Stimulated activated CD4-positive, alpha-beta T cell treated with anti-CD3 and anti-CD28 coated beads, Interleukin-1b, Interleukin-23, amount 100 ng/mL, for 48 hours (primary cell): ENCODE measurements around the gene FGF12.
"Not testable (repeated sequence)": the region's sequence is repeated elsewhere in the genome, so short reads cannot be mapped to it uniquely, and the experiment has no call there.

Source experiments
- DNase-seq: peaks from one replicate; pipeline ENCODE4 v3.0.0-alpha.2; 2020

Gene FGF12

DNA sequence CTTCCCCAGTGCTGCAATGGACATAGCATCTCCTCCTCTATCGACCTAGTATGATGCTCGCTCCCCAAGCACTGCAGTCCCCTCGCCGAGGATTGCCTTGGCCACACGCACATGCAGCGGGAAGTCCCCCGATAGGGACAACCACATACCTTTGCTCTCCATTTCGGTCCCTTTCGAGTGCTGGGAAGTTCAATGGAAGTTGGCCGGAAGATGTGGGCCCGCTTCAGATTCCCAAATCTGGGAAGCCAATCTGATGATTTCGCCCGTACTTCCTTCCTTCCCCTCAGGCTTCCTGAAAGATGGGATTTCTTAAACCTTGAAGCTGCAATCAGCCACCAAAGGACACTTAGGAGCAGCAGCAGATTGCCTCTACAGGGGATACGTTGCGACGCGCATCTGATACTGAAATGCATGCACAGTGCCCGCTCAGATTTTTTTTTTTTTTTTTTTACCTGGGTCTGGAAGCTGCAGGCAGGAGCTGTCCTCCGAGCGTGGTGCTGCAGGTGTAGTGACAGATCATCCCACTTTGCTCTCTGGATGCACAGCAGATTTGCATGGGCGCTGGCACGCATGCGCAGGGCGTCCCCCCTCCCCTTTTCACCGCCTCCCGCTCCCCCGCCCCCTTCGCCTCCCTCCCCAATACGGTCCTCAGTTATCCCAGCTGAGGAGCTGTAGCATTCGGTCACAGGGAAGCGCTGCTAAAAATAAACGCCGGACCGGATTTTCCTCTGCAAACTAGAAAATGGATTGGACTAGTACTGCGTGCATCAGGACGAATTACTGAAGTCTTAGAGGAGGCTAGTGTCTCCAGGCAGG is at the start of gene FGF12:
FGF12 (minus strand) TSS at position 510 of the 816 bp plus-strand sequence.
- peak; percentile 3 for DNase-seq

GRCh38 chr3:192774341-192774740 is 47.0 kb upstream of the FGF12 start:
- not testable (repeated sequence) for DNase-seq

DNA sequence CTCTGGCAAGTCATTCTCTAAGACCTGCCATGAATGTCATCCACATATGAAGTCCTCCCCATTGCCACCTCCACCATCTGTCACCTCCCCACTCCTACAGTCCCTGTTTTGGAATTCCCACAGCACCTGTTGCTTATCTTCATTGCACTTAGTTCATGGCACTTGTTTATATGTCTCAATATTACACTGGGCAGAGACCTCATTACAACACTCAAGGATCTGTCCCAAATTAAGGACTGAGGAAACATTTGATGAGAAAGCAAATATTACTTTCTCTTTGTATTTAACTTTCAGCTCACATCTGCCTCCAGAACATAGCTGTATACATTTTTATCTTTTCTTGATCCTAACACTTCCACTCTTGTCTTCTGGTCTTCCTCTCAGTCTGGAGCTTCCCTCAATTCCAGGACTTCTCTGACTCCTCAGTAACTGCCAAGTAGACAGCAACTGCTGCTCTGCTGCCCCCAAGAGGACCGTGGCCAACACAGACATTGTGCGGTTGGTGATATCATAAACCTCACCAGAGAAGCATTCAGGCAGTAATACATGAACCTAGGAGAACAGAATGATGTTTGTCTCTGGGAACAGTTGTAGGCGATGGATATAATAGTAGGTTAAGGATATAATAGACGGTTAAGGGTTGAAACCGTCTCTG is 45.0 kb upstream of the FGF12 start:
- no peak for DNase-seq

DNA sequence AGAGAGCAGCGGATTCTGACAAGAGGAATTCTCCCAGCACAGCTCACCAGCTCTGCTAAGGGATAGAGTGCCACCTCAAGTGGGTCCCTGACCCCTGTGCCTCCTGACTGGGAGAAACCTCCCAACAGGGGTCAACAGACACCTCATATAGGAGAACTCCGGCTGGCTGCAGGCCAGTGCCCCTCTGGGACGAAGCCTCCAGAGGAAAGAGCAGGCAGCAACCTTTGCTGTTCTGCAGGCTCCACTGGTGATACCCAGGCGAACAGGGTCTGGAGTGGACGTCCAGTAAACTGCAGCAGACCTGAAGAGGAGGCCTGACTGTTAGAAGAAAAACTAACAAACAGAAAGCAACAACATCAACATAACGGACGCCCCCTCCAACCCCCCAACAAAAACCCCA is 31.3 kb upstream of the FGF12 start:
- DNase-seq: no peak

DNA sequence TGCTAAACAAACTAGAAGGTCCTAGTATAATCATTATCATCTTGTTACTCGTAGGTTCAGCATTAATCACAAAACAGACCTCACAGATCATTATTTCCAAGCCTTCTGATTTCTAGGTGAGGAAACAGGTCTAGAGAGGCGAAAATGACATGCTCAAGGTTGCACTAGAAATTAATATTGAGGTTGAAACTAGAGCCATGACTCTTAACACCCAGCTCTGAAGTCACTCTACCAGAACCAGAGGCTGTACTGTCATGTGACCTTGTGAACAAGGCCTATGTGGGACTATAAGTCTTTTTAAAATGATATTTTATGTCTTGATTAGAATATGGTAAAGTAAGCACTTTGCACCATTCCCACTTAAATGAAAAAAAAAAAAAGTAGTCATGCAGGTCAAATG is 23.8 kb upstream of the FGF12 start:
- DNase-seq: no peak

GRCh38 chr3:192750201-192750600 is 22.9 kb upstream of the FGF12 start:
- DNase-seq: no peak

DNA sequence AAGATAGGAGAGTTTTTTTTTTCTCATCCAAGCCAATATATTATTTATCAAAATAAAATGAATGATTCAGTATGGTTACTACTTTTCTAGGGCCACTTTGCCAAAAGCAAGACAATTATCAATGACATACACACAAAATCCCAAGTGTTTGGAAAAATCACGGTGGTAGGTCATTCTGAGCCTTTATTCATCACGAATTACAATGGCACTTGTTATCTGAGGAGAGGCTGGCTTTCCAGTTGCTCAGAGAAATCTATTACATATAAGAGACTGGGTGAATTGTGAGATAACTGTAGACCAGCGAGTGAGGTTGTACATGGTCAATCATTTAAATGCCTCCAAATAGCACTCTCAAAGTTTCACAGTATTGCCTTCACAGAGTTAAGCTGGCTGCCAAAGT is 20.4 kb upstream of the FGF12 start:
- DNase-seq: no peak

- DNase-seq: no peak
Measured at GRCh38 chr3:192747145-192747544, 19.8 kb upstream of the FGF12 start.

DNA sequence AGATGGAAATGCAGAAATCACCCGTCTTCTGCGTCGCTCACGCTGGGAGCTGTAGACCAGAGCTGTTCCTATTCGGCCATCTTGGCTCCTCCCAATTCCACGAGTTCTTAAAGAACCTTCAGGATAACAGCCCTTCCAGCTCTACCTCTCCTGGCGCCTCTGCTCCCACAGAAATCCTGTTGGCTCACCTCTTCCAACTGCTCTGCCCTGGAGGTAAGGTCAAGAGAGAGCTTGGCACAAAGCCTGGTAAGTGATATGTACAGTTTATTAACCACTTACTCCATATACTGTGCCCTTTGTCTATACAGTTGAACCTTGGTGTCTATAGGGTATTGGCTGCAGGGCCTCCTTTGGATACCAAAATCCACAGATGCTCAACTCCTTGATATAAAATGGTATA is 17.8 kb upstream of the FGF12 start:
- DNase-seq: no peak

DNA sequence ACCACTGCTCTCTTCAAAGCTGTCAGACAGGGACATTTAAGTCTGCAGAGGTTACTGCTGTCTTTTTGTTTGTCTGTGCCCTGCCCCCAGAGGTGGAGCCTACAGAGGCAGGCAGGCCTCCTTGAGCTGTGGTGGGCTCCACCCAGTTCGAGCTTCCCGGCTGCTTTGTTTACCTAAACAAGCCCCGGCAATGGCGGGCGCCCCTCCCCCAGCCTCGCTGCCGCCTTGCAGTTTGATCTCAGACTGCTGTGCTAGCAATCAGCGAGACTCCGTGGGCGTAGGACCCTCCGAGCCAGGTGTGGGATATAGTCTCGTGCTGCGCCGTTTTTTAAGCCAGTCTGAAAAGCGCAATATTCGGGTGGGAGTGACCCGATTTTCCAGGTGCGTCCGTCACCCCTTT is 17.3 kb upstream of the FGF12 start:
- DNase-seq: not testable (repeated sequence)

GRCh38 chr3:192737506-192737905 is 10.2 kb upstream of the FGF12 start:
- DNase-seq: no peak

DNA sequence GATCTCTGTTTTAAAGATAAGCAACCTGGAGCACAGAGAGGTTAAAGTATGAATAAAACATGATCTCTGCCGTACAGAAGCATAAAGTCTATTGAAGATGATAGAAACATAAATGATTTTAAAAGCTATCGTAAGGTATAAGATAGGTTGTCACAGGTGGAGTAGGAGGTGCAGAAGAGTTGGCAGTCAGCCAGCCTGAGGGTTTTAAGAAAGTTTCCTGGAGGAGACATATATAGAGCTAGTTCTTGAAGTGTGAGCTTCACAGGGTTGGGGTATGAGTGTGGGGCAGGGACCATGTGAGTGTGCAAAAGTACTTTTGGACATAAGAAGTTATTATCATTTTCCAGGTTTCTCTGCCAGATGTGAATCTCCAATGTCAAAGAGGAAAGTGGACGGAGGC is 3.9 kb upstream of the FGF12 start:
- no peak for DNase-seq

- no peak for DNase-seq
Measured at GRCh38 chr3:192726385-192726784, 956 bp downstream of the FGF12 start.

DNA sequence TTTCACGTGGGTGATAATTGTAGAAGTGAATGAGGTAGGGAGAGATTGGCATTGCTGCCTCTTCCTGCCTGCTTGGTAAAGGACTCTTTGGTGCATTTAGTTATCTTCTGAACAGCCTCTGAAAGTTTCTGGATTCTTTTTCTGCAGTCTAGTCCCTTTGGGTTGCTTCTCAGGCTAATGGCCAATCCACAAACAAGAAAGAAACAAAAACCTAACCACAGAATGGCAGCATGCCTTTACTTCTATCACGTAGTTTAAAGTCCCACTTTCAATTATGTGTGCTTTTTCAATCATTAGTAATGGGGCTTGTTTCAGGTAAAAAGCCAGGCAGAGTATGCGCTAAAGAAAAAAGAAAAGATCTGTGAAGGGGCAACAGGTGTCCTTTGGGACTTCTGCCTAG is 7.4 kb downstream of the FGF12 start:
- no peak for DNase-seq

GRCh38 chr3:192718156-192718555 is 9.2 kb downstream of the FGF12 start:
- DNase-seq: no peak

GRCh38 chr3:192715126-192715525 is 12.2 kb downstream of the FGF12 start:
- no peak for DNase-seq

GRCh38 chr3:192711126-192711525 is 16.2 kb downstream of the FGF12 start:
- DNase-seq: not testable (repeated sequence)

DNA sequence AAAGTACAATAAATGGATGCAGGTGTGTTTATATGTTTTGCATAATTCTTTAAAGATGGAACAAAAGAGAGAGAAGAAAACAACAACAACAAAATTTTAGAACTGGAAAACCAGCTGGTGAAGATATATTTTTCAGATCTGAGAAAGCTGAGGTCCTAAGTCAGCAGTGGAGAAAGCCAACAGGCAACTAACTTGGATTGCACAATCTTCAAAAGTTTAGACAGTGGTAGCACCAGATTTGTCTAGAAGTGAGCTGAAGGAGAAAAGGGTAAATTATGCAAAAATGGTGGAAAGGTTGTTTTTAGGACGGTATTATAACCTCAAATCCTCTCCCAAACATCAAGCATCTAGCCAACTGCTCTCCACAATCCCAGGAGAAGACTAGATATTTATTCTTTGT is 17.0 kb downstream of the FGF12 start:
- DNase-seq: no peak

- DNase-seq: no peak
Measured at GRCh38 chr3:192706272-192706671, 21.1 kb downstream of the FGF12 start.

- no peak for DNase-seq
Measured at GRCh38 chr3:192700885-192701284, 26.5 kb downstream of the FGF12 start.

DNA sequence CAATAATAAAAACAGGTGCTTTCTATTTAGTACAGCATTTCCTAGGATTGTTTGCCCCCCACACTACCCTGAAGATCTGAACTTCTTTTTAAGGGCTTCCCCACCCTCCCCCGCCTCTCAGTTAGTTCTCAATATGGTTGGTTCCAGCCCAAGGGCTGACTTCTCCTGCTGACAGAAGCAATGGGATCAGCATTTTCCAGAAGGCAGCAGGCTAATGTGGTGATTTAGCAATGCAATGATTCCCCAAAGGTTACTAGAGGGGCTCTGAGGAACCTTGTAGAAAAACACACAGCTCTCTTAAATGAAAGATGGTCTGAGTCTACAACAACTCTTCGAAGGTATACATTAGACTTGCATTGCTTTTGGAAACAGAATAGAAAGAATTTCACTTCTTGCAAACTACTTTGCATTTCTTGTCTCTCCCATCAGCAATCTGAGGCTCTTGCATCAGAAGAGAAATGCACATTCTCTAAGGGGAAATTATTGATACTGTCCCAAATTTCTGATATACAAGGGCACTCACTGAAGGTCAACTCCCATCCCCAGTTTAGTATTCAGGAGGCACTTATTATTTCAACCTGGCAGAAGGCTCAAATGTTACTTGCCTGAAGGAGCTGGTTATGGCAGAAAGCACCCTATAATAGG is 30.3 kb downstream of the FGF12 start:
- no peak for DNase-seq

DNA sequence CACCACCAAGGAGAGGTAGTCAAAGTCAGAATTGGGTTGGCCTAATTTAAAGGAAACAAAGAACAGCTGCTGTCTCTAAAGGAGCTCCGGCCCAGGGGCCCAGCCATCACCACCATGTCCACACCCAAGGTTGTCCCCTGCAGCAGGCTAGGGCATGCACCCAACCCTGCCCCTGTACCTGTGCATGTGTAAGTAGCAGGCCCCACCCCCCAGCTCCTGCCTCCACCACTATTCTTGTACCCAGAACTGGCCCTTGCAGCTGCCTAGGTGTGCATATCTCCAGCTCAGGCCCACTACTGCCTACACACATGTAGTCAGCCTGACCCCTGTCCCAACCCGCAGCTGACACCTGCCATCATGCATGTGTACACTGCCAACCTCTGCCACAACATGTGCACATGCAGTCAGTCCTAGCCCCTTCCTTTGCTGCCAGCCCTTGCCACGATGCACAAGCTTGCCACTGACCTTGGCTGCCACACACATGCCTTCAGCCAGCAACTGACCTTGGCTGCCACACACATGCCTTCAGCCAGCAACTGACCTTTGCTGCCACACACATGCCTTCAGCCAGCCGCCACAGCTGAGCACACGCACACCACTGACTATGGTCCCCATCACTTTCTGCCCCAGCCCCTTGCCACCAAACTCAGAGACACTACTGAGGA is 39.7 kb downstream of the FGF12 start:
- no peak for DNase-seq

DNA sequence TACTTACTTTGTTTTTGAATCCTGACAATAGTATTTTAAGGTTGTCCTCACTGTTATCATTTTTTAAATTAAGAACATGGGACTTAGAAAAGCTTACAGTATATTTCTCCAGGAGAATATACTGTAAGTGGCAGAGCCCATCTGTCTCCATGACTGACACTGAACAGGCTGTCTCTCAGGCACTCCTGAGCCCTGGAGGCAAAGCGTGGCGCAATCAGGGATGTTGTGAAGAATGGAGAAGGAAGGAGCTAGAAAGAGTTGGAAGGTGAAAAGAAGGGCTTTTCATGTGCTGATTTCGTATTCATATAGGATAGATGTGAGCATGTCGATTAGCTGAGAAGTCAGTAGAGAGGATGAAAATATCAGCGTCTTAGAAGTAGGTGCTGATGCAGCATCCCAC is 41.5 kb downstream of the FGF12 start:
- no peak for DNase-seq

DNA sequence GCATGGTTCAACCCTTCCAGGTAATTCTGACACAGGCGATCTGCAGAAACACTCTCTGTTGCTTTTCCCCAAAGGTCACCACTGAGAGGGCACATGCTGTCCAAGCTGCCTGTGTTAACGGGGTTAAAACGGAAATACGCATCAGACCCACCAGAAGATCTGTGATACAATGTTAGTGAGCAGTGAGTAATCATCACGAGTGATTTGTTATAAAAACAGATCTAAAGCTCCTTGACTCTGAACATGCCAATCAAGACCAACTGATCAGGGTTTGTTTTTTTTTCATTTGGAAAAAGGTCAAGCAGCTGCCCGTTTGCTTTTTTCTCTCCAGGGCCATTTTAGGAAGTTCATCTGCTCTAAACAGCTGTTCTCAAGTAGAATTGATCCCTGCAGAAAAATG is 43.2 kb downstream of the FGF12 start:
- DNase-seq: no peak
